K562 (cell line): ENCODE measurements around the gene CPN2. TPM values are rescaled to one million over a fixed set of nuclear protein-coding genes. Genes with fewer than 3 reads are reported as not detected.

Source experiments
- CREM ChIP-seq: IDR thresholded peaks from 2 replicates; pipeline ENCODE4 v1.6.1; 2014; ENCODE audit warnings: antibody characterized with exemption, low read depth
- GTF3C2 ChIP-seq: IDR thresholded peaks from 3 replicates; pipeline ENCODE4 v1.6.1; 2011; ENCODE audit warnings: borderline replicate concordance, mild to moderate bottlenecking, moderate library complexity; ENCODE audit not compliant: insufficient read length; ENCODE audit errors: extremely low read depth
- KAT8 ChIP-seq: fragments of 450-650 bp; IDR thresholded peaks from 2 replicates; pipeline ENCODE4 v1.6.1; 2016; ENCODE audit warnings: low read depth, mild to moderate bottlenecking
- MAZ ChIP-seq, 2 experiments: fragments of 450-650 bp in 1 of 2; sonication (generic) in 1 of 2; formaldehyde crosslinking; IDR thresholded peaks in 1 of 2; conservative IDR thresholded peaks in 1 of 2; 2 replicates each; pipeline versions ENCODE4 v1.4.0 to v1.5.0; 2020; ENCODE audit warnings: mild to moderate bottlenecking in 1 of 2, missing genetic modification reagents in 1 of 2
- MCM2 ChIP-seq: fragments of 450-650 bp; IDR thresholded peaks from 2 replicates; pipeline ENCODE4 v1.6.1; 2017; ENCODE audit warnings: low read depth, mild to moderate bottlenecking
- MED1 ChIP-seq: sonication (generic); formaldehyde crosslinking; IDR thresholded peaks from 2 replicates; pipeline ENCODE4 v1.8.1; 2023; ENCODE audit warnings: missing genetic modification reagents, borderline replicate concordance
- NFE2 ChIP-seq: IDR thresholded peaks from 2 replicates; pipeline ENCODE4 v1.6.1; 2014; ENCODE audit warnings: antibody characterized with exemption, low read depth
- PBX2 ChIP-seq, 2 experiments: IDR thresholded peaks in 1 of 2; conservative IDR thresholded peaks in 1 of 2; 2 replicates each; pipeline ENCODE4 v1.6.1; 2016; ENCODE audit warnings: low read depth in 2 of 2, mild to moderate bottlenecking in 1 of 2, missing compliant biosample characterization in 1 of 2, missing genetic modification characterization in 1 of 2, moderate library complexity in 1 of 2
- PHF20 ChIP-seq: fragments of 450-650 bp; IDR thresholded peaks from 2 replicates; pipeline ENCODE4 v1.6.1; 2018; ENCODE audit not compliant: partially characterized antibody
- THAP12 ChIP-seq: fragments of 250-450 bp; sonication (Bioruptor Pico); IDR thresholded peaks from 2 replicates; pipeline ENCODE4 v1.9.0; 2021; ENCODE audit warnings: mild to moderate bottlenecking, inconsistent platforms
- THAP7 ChIP-seq: fragments of 250-450 bp; sonication (Bioruptor Pico); IDR thresholded peaks from 2 replicates; pipeline ENCODE4 v1.5.0; 2021
- ZNF133 ChIP-seq: fragments of 250-450 bp; sonication (Bioruptor Pico); IDR thresholded peaks from 2 replicates; pipeline ENCODE4 v1.4.0; 2020; ENCODE audit warnings: mild to moderate bottlenecking
- polyA plus RNA-seq, 8 experiments: library from polyadenylated mRNA; depleted of rRNA in 4 of 8; stranded (reverse) in 5 of 8; unstranded in 3 of 8; fragments of >200 nt; fragmentation: Nextera tagmentation in 2 of 8; fragmentation: Illumina TruSeq in 1 of 8; extraction: Ambion mirVana in 2 of 8; extraction: Trizol in 1 of 8; gene quantifications; 2 replicates each; pipeline versions ENCODE4 v1.2.1 to v1.2.3, GENCODE V29; 2011 to 2014; ENCODE audit warnings: inconsistent platforms in 1 of 8, missing spikeins in 1 of 8
- total RNA-seq, 7 experiments: library from RNA; depleted of rRNA in 6 of 7; stranded (reverse); fragments of >200 nt in 6 of 7; fragmentation: Illumina TruSeq in 2 of 7; extraction: Trizol in 2 of 7; gene quantifications; 2 replicates each; pipeline versions ENCODE4 v1.2.1 to v1.2.3, GENCODE V29; 2011 to 2021; ENCODE audit warnings: low replicate concordance in 1 of 7

The CPN2 gene
- total and polyA plus RNA-seq, 9 of the 15 experiments (the other 6 are each of a cell fraction or from before 2014, with no cell fraction given) = not detected

DNA sequence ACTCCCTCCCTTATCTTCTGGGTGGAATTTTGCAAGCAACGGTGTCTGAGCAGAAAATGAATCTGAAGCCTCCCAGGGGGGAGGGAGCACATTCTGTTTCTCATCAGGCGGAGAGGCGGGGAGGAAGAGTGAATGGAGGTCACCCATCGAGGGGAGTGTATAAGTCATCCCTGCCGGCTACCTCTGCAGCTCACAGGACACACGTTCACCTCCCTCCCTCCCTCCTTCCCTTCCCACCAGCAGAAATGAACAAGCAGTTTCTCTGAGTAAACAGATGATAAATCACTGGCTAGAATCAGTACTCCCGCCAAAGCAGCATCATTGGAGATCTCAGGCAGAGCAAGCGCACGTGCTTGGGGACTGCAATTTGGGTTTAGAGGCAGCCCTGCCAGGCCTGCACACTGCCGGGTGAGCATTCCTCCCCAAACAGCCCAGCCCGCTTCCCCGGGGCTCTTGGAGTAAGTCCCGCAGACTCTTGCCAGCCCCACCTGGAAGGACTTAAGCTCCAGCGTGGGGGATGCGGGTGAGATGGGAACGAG, 38.3 kb downstream of the CPN2 start (continued):
- no peak for TF ChIP-seq GTF3C2
- TF ChIP-seq THAP7 (CRISPR knock-in tag) = no peak
- no peak for TF ChIP-seq ZNF133 (CRISPR knock-in tag)
- TF ChIP-seq KAT8 = no peak
- TF ChIP-seq MED1 = no peak
- peak; percentile 88 for TF ChIP-seq NFE2
- TF ChIP-seq MCM2 = no peak
- no peak for TF ChIP-seq PBX2 (CRISPR knock-in tag; IDR thresholded peaks at IDR 0.05; ENCODE audit: low read depth)
- peak; percentile 85 for TF ChIP-seq PBX2 (tag; conservative IDR thresholded peaks at IDR 0.05; ENCODE audit: low read depth)
- TF ChIP-seq CREM = peak; percentile 42; the same call in 1 of the 2 replicates
- peak; percentile 48 to 79; a peak in 2 of 4 replicates for TF ChIP-seq MAZ (CRISPR knock-in tag; conservative IDR thresholded peaks at IDR 0.05 in 1 of 2, IDR thresholded peaks at IDR 0.05 in 1 of 2)
- no peak for TF ChIP-seq THAP12 (CRISPR knock-in tag)
- TF ChIP-seq PHF20 = no peak
